Measurements from ENCODE around the gene ZDHHC11B. TPM values are rescaled to one million over a fixed set of nuclear protein-coding genes. Genes with fewer than 3 reads are reported as not detected.
A peak's percentile ranks its signal among the peaks of the same experiment; 100 is the strongest.

Gene ZDHHC11B
- total RNA-seq, 4 donors from 2014 or later = 1.1 to 18.9 (median 2.4) TPM; not detected in 1

DNA sequence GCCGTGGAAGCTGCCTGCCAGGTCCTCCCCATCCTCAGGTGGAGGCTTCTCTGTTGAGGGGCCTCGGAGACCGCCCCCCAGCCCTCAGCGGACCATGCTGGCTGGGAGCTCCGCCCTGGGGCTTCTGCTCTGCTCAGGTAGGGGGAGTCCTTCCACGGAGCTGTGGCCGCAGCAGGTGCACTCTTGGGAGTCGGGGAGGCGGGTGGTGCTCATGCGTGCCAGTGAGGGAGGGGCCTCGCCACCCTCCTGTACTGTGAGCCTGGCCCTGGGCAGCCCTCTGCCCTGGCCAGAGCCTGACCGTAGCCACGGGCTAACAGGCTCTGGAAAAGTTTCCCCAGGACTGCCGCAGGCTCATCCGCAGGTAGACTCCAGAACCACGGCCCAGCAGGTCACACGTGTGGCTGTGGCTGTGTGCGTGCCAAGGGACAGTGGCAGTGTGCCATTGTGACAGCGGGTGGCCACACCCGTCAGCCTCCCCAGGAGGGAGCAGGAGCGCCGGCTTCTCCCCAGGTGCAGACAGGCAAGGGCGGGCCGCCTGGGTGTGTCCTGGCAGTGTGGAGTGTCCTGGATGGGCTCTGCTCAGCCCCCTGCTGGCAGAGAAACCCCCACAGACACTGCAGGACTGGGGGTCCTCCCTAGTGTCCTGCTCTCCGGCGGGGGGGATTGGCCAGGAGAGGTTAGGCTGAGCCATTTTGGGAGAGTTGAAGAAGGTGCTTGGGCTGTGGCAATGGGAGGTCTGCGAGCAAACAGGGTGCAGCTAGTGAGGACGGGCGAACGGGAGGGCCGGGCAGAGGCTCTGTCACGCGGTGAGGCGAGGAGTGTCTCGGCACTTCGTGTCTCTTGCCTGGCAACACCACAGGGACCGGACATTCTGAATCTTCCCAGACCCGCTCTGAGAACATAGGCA lies 120.8 kb downstream of the ZDHHC11B start:
- H3K4me3 ChIP-seq = no peak overlapping the region
- DNase-seq = peak; percentile 88
- in situ Hi-C loops (cut with MboI; ENCODE audit: low pct_ligation_motif_present in 1 of 4, low pct_unique_long_range_greater_than_20kb in 1 of 4, low sequenced_read_pairs in 3 of 4) (loop anchor here in 2 of 4 donors (10.0 to 25.0 kb wide), 2 partner anchors 241 to 249 kb away; no protein-coding TSS in a partner anchor), intact Hi-C loops (cut with DNase I; ENCODE audit: low total_unique reads) (no loop called here)
- TF ChIP-seq EP300 (IDR thresholded peaks at IDR 0.05; ENCODE audit: low read depth) (no peak), POLR2AphosphoS5 (IDR thresholded peaks at IDR 0.05) (peak in 2 of 3 donors; percentile 35 to 47), POLR2A (IDR thresholded peaks at IDR 0.05) (no peak)
- TF ChIP-seq, protein P1, sequence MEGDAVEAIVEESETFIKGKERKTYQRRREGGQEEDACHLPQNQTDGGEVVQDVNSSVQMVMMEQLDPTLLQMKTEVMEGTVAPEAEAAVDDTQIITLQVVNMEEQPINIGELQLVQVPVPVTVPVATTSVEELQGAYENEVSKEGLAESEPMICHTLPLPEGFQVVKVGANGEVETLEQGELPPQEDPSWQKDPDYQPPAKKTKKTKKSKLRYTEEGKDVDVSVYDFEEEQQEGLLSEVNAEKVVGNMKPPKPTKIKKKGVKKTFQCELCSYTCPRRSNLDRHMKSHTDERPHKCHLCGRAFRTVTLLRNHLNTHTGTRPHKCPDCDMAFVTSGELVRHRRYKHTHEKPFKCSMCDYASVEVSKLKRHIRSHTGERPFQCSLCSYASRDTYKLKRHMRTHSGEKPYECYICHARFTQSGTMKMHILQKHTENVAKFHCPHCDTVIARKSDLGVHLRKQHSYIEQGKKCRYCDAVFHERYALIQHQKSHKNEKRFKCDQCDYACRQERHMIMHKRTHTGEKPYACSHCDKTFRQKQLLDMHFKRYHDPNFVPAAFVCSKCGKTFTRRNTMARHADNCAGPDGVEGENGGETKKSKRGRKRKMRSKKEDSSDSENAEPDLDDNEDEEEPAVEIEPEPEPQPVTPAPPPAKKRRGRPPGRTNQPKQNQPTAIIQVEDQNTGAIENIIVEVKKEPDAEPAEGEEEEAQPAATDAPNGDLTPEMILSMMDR (IDR thresholded peaks at IDR 0.05) = peak; percentile 11 to 82 (median 40)
- no peaks in the 10 kb centered on the region for H3K36me3 ChIP-seq
- H3K4me1 ChIP-seq = peaks cover 0 to 14% (median 7%) of the 10 kb centered on the region in 4 donors
- 54% methylated on average over 33 of the region's 38 CpGs; no CpG with 5 or more reads in 1 of the 2 donors for WGBS, 2 donors (ENCODE audit: low coverage in 1 of 2)
- no peaks in the 10 kb centered on the region for H3K9me3 ChIP-seq
- peak overlapping the region; percentile 13 to 39 (median 37) for H3K27ac ChIP-seq
- no peaks in the 10 kb centered on the region for H3K27me3 ChIP-seq

DNA sequence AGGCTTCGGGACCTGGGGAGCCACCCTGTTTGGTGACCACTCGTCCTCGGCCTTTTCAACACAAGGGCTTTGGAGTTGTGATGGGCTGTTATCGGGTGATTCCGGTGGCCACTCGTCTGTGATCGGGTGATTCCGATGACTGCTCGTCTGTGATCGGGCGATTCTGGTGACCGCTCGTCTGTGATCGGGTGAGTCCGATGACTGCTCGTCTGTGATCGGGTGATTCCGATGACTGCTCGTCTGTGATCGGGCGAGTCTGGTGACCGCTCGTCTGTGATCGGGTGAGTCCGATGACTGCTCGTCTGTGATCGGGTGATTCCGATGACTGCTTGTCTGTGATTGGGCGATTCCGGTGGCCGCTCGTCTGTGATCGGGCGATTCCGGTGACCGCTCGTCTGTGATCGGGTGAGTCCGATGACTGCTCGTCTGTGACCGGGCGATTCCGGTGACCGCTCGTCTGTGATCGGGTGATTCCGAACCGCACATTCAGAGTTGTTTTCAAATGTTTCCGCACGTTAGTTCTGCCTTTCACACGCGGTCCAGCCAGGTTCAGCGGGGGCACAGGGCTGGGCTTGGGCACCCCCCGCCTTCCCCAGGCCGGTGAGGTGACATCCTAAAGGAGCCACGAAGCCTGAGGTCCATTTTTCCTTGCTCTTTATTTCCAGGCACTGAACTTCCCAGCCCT lies 121.6 kb downstream of the ZDHHC11B start:
- no peak for DNase-seq
- Histone ChIP-seq H3K27me3 (no peaks in the 10 kb centered on the region), H3K9me3 (no peaks in the 10 kb centered on the region), H3K36me3 (no peaks in the 10 kb centered on the region), H3K27ac (peak overlapping the region in 1 of 4 donors; percentile 39), H3K4me1 (peaks cover 0 to 14% (median 7%) of the 10 kb centered on the region in 4 donors), H3K4me3 (no peak overlapping the region)
- 95% methylated on average over 56 of the region's 56 CpGs; no CpG with 5 or more reads in 1 of the 2 donors for WGBS, 2 donors (ENCODE audit: low coverage in 1 of 2)
- TF ChIP-seq POLR2A (IDR thresholded peaks at IDR 0.05) (no peak), POLR2AphosphoS5 (IDR thresholded peaks at IDR 0.05) (no peak), EP300 (IDR thresholded peaks at IDR 0.05; ENCODE audit: low read depth) (no peak)
- TF ChIP-seq, protein P1 (IDR thresholded peaks at IDR 0.05) = no peak
- intact Hi-C loops (cut with DNase I; ENCODE audit: low total_unique reads) = no loop called here
- in situ Hi-C loops (cut with MboI; ENCODE audit: low pct_ligation_motif_present in 1 of 4, low pct_unique_long_range_greater_than_20kb in 1 of 4, low sequenced_read_pairs in 3 of 4) = loop anchor here in 2 of 4 donors (10.0 to 25.0 kb wide), 2 partner anchors 242 to 249 kb away; no protein-coding TSS in a partner anchor

DNA sequence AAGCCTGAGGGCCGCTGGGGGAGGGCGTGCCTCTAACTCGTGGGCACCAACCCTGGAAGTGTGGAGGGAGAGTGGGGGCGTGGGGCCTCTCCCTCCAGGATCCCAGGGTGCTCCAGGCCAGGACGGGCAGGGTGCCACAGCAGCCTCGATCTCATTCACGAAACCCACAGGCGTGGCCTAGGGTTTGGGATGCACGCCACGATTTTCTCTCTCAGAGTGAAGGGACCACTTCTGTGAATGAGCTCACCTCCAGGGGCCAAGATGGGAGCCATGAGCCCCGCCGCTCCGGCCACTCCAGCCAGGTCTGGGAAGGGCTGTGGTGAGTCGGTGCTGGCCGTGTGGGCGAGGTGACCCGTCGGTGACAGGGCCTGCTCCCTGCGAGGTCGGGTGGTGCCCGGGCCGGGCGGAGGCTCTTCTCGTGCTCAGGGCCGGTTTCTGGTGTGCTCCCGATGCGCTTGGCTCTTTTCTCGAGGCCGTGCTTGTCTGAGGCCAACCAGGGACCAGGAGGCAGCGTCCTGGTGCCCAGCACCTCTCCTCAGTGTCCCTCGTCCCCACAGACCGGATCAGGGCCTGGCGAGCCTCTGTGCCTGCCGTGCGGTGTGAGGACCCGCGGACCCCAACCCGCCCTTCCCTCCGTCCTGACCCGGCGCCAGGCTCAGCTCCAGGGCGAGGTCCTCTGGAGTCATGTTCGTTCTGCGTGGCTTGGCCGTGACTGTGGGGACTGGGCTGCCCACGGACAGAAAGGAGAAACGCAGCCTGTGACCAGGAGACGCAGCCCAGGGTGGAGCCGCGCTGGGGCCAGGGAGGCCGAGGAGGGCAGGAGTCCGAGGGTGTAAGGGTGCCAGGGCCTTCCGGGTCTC lies 122.4 kb downstream of the ZDHHC11B start:
- intact Hi-C loops (cut with DNase I; ENCODE audit: low total_unique reads) (no loop called here), in situ Hi-C loops (cut with MboI; ENCODE audit: low pct_ligation_motif_present in 1 of 4, low pct_unique_long_range_greater_than_20kb in 1 of 4, low sequenced_read_pairs in 3 of 4) (loop anchor here in 2 of 4 donors (10.0 to 25.0 kb wide), 2 partner anchors 243 to 250 kb away; no protein-coding TSS in a partner anchor)
- 96% methylated on average over 53 of the region's 53 CpGs; no CpG with 5 or more reads in 1 of the 2 donors for WGBS, 2 donors (ENCODE audit: low coverage in 1 of 2)
- DNase-seq = no peak
- Histone ChIP-seq H3K27ac (no peak overlapping the region), H3K9me3 (no peaks in the 10 kb centered on the region), H3K36me3 (no peaks in the 10 kb centered on the region), H3K4me3 (no peak overlapping the region), H3K27me3 (no peaks in the 10 kb centered on the region), H3K4me1 (peaks cover 0 to 14% (median 7%) of the 10 kb centered on the region in 4 donors)
- TF ChIP-seq POLR2A (IDR thresholded peaks at IDR 0.05) (no peak), EP300 (IDR thresholded peaks at IDR 0.05; ENCODE audit: low read depth) (no peak), POLR2AphosphoS5 (IDR thresholded peaks at IDR 0.05) (no peak)
- TF ChIP-seq, protein P1 (IDR thresholded peaks at IDR 0.05) = no peak
